ENCODE measurements around the gene TCF7.

DNA sequence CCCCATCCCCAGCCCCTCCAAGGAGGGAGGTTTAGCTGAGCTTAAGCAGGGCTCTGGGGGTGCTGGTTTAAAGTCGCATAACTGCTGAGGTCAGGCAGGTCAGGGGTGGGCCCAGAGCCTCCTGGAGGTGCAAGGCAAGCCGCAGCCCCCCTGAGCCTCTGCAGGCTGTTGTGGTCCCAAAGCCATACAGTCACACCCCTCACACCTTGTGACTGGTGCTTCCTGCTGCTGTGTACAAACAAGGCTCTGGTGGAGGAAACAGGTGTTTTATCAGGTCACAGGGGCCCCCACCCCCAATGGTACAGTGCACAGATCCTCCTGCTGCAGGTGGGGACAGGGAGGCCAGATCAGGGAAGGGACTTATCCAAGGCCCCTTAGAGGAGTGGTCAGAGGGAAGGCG, 8.0 kb downstream of the TCF7 start:
- TF ChIP-seq, protein P1, sequence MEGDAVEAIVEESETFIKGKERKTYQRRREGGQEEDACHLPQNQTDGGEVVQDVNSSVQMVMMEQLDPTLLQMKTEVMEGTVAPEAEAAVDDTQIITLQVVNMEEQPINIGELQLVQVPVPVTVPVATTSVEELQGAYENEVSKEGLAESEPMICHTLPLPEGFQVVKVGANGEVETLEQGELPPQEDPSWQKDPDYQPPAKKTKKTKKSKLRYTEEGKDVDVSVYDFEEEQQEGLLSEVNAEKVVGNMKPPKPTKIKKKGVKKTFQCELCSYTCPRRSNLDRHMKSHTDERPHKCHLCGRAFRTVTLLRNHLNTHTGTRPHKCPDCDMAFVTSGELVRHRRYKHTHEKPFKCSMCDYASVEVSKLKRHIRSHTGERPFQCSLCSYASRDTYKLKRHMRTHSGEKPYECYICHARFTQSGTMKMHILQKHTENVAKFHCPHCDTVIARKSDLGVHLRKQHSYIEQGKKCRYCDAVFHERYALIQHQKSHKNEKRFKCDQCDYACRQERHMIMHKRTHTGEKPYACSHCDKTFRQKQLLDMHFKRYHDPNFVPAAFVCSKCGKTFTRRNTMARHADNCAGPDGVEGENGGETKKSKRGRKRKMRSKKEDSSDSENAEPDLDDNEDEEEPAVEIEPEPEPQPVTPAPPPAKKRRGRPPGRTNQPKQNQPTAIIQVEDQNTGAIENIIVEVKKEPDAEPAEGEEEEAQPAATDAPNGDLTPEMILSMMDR (conservative IDR thresholded peaks at IDR 0.05) = no peak
- TF ChIP-seq ZFX (IDR thresholded peaks at IDR 0.05) = no peak

All from C4-2B (cell line).